Measurements from ENCODE around the gene IL25.

- TF ChIP-seq CTCF (IDR thresholded peaks at IDR 0.05; ENCODE audit: low read length) (no peak), EZH2 (optimal IDR thresholded peaks at IDR 0.05; ENCODE audit: low read depth, low read length) (no peak)
These were observed 30.5 kb downstream of the IL25 start for GRCh38 chr14:23403139-23403438.

All from MM.1S (cell line).